OCI-M2 (cell line): ENCODE measurements around the gene NSUN7.
"Not testable (repeated sequence)": the region's sequence is repeated elsewhere in the genome, so short reads cannot be mapped to it uniquely, and the experiment has no call there.

Experiments
- DNase-seq: peaks from one replicate; lab custom pipeline; 2025; ENCODE audit not compliant: unreplicated experiment; lab: John Stamatoyannopoulos, UW

NSUN7 gene

GRCh38 chr4:40812386-40812785, 62.6 kb downstream of the NSUN7 start:
- no peak for DNase-seq

GRCh38 chr4:40812856-40813255, 63.1 kb downstream of the NSUN7 start:
- DNase-seq: no peak

GRCh38 chr4:40817157-40817556, 67.4 kb downstream of the NSUN7 start:
- DNase-seq: not testable (repeated sequence)

- DNase-seq: no peak
Observed at GRCh38 chr4:40820101-40820500, 70.3 kb downstream of the NSUN7 start.

- DNase-seq: no peak
Observed at GRCh38 chr4:40822420-40823166, 72.8 kb downstream of the NSUN7 start.

GRCh38 chr4:40825014-40825838, 75.5 kb downstream of the NSUN7 start:
- DNase-seq: no peak

- no peak for DNase-seq
Observed at GRCh38 chr4:40826821-40827220, 77.1 kb downstream of the NSUN7 start.

GRCh38 chr4:40827758-40828157, 78.0 kb downstream of the NSUN7 start:
- DNase-seq: no peak

GRCh38 chr4:40828661-40829060, 78.9 kb downstream of the NSUN7 start:
- no peak for DNase-seq

- DNase-seq: no peak
Observed at GRCh38 chr4:40829586-40829985, 79.8 kb downstream of the NSUN7 start.

GRCh38 chr4:40831146-40831907, 81.6 kb downstream of the NSUN7 start:
- no peak for DNase-seq

GRCh38 chr4:40832175-40832574, 82.4 kb downstream of the NSUN7 start:
- DNase-seq: no peak

- no peak for DNase-seq
Observed at GRCh38 chr4:40833212-40833611, 83.5 kb downstream of the NSUN7 start.

- no peak for DNase-seq
Observed at GRCh38 chr4:40837094-40837870, 87.5 kb downstream of the NSUN7 start.

- DNase-seq: no peak
Observed at GRCh38 chr4:40838742-40839141, 89.0 kb downstream of the NSUN7 start.

- no peak for DNase-seq
Observed at GRCh38 chr4:40840255-40840984, 90.7 kb downstream of the NSUN7 start.

GRCh38 chr4:40840985-40841571, 91.3 kb downstream of the NSUN7 start:
- no peak for DNase-seq

- no peak for DNase-seq
Observed at GRCh38 chr4:40842318-40842717, 92.6 kb downstream of the NSUN7 start.

GRCh38 chr4:40842725-40843423, 93.1 kb downstream of the NSUN7 start:
- no peak for DNase-seq
